Measurements from ENCODE around the gene RNASE7.

The RNASE7 gene

GRCh38 chr14:21068521-21069387 lies 26.6 kb downstream of the RNASE7 start:
- DNase-seq (ENCODE audit: low spot score) = peak; percentile 82

DNA sequence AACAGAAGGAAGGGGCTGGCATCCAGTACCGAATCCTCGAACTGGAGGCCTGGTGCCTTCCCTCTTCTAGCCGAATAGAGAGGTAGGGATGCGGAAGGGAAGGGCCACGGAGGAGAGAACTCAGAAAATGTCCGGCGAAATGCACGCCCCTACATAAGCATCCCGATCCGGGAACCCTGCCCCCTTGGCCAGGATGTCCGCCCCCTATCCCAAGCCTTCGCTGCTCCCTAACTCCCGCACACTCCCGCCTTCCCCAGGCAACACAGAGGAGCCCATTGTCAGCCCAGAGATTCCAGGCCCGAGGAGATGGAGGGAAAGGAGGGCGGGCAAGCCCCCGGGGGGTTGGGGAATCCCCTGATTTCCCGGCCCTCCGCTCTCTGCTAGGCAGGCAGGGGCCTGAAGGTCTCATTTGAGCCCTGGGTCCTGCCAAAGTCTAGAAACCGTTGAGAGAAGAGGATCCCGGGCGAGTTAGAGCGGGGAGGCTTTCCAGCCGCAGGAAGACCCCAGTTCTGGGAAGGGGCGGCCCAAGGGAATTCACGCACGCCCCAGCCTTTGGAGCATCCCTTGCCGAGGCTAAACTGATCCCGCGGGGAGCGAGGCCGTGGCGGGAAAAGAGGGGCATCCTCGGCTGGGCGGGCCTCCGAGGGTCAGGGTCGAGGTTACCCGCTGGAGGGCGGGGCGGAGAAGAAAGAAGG lies 27.4 kb downstream of the RNASE7 start:
- peak; percentile 60 for DNase-seq (ENCODE audit: low spot score)

GRCh38 chr14:21070083-21070609 lies 28.0 kb downstream of the RNASE7 start, which contains the start of gene ARHGEF40:
ARHGEF40 (plus strand) TSS chr14:21070304; CDS start chr14:21070397, 93 bp downstream.
- peak; percentile 63 for DNase-seq (ENCODE audit: low spot score)

DNA sequence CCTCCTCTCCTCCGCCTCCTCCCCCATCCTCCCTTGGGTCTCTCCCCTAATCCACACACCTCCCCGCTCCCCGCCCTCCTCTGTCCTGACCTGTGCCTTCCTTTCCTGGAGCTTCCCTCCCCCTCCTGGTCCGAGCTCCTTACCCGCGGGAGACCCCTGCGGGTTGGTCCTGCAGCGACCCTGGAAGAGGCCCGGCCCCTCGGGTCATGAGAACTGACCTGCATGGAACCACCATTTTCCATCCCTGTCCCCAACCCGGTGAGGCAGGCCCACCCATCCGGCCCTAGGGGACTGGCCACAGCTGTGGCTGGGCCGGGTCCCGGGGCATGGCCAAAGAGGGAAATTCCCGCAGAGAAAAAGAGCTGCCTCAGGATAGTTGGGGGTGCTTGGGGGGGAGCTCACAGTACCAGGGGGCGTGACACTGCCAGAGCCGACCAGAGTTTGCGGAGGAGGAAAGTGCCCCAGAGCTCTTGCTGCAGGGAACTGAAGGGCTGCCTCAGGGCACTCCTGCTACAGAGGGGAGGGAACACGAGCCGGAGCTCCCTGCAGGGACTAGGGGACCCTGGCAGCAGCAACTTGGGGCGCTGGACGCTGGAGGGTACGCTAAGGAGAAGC lies 28.6 kb downstream of the RNASE7 start:
- DNase-seq (ENCODE audit: low spot score) = peak; percentile 59

DNA sequence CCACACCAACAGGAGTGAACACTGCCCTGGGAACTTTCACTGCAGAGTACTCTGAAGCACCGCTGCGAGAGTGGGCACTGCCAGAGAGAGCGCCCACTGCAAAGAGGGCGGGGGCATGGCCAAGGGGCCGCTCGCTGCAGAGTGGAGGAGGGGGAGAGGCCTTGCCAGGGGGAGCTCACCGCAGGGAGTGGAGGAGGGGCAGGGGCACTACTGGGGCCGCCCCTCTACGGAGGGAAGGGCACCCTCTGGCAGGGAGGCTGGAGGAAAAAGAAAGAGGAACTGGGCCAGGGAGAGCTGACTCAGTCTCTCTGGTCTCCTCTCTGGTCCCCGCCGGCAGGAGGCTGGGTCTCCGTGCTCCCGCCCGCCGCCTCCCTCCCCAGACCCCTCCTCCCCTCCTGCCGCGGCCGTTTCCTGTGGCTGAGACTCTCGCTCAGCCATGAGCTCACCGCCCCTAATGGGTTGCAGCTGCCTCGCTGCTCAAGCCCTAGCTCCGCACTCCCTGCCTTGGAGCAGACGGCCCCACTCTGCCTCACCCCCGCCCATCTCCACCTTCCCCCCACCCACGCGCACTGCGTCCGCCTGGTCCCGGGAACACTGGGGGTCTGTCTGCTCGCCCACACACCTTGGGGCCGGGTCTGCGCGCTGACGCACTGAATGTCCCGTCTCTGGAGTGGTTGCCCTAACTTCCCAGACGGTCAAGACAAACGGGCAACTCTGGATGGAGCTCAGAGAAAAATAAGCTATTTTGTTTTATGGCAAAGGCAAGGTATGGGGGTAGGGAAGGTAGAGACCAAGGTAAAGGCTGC lies 29.3 kb downstream of the RNASE7 start:
- DNase-seq (ENCODE audit: low spot score) = peak; percentile 73

DNA sequence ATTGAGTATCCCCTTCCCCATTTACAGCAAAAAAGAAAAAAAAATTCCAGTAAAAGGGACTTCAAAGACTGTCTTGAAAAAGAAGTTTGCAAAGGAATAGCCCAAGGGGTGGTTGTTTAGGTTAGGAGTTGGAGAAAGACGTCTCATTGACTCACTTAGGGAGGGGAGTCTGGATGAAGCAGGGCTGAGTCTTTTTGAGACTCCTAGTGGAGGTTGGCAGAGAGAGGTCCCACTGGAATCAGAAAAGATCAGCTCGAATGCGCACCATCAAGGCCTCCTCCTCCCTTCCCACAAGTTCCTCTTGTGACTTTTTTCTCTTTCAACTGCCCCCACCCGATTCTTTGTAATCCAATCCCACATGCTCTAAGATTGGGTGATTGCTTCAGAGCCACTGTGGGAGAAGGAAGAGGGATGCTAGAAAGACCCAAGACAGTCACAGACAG lies 29.9 kb downstream of the RNASE7 start:
- no peak for DNase-seq (ENCODE audit: low spot score)

GRCh38 chr14:21072781-21073339 lies 30.7 kb downstream of the RNASE7 start:
- DNase-seq (ENCODE audit: low spot score) = no peak

GRCh38 chr14:21073921-21074320 lies 31.8 kb downstream of the RNASE7 start:
- no peak for DNase-seq (ENCODE audit: low spot score)

GRCh38 chr14:21074398-21075272 lies 32.5 kb downstream of the RNASE7 start:
- peak; percentile 3 for DNase-seq (ENCODE audit: low spot score)

DNA sequence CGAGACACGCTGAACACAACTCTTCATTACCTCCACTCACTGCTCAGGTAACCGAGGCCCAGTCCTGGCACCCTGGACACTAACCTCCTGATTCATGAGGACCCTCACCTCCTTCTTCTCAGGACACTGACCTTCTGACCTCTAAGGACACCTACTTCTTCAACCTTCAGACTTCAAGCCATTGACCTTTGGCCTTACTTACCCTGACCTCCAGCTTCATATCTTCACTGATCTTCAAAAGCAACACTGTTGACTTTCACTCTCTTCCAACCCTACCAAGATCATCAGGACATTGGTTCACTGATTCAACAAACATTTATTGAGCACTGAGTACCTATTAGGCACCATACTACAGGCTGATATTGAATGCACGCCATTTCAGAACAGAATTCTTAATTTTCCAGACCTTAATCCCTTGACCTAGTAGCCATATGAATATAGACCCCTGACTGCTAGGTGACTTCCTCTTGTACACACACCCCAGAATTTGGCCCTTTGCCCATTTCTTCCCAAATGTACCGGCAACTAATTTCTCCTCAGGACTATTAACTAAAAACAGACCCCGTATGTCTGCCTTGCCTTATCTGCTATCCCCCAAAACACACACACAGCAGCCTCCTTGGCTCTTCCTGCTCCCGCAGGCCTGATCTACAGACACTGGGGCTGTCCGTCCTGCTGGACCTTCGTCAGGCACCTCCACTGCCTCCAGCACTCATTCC lies 33.7 kb downstream of the RNASE7 start:
- peak; percentile 5 for DNase-seq (ENCODE audit: low spot score)

- DNase-seq (ENCODE audit: low spot score) = no peak
Measured at GRCh38 chr14:21077672-21078071, 35.5 kb downstream of the RNASE7 start.

GRCh38 chr14:21078287-21078686 lies 36.1 kb downstream of the RNASE7 start:
- DNase-seq (ENCODE audit: low spot score) = no peak

DNA sequence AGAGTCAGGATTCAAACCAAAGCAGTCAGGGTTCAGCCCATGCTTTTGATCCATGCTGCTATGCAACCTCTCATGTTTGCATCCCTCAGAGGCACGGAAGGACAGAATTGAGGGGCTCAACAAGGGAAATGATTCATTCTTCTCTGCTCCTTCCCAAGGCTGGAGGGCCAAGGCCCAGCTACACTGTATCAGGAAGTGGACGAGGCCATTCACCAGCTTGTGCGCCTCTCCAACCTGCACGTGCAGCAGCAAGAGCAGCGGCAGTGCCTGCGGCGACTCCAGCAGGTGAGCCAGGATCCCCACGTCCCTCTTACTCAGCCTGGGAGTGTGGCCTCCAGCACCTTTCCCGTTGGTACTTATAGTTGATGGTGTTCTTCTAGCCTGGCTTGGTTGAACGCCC lies 36.6 kb downstream of the RNASE7 start:
- DNase-seq (ENCODE audit: low spot score) = no peak

- no peak for DNase-seq (ENCODE audit: low spot score)
Measured at GRCh38 chr14:21081521-21082142, 39.5 kb downstream of the RNASE7 start.

DNA sequence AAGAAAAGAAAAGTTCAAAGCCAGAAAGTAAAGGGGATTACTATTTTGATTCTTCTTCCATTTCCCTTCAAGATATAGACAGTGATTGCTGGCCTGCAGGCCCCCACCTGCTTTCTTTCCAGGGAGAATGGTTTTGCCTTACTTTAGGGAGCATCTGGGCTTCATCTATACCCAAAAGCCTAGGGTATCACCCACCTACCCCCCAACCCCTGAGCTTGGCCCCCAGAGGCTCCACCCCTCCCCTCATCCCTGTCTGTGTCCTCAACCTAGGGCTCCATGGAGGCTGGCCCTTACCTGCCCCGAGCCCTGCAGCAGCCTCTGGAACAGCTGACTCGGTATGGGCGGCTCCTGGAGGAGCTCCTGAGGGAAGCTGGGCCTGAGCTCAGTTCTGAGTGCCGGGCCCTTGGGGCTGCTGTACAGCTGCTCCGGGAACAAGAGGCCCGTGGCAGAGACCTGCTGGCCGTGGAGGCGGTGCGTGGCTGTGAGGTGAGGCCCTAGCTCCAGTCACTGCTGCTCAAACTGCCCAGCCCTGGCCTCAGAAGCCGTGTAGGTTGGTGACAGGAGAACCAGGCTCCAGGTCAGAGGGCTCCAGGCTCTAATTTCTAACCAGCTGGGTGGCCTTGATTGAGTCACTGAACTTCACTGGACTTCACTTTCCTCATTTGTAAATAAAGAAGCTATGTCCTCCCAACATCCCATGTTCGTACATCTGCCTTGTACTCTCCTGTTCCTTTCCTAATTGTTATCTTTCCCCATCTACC lies 41.6 kb downstream of the RNASE7 start:
- no peak for DNase-seq (ENCODE audit: low spot score)

DNA sequence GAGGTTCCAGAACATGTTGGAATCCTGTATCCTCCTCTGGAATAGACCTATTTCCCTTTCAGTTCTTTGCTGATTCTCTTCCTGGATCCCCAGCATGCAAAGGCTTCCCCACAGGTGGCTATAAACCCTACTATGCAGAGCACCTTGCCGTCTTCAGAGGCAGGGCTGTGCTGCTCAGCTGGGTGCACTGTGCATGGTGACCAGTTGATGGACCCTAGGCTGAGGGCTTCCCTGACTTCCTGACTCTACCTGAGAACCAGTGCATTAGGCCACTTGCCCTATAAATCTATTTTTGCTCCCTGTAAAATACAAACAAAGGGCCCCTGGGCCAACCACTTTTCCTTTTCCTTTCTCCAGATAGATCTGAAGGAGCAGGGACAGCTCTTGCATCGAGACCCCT lies 42.2 kb downstream of the RNASE7 start:
- DNase-seq (ENCODE audit: low spot score) = no peak

DNA sequence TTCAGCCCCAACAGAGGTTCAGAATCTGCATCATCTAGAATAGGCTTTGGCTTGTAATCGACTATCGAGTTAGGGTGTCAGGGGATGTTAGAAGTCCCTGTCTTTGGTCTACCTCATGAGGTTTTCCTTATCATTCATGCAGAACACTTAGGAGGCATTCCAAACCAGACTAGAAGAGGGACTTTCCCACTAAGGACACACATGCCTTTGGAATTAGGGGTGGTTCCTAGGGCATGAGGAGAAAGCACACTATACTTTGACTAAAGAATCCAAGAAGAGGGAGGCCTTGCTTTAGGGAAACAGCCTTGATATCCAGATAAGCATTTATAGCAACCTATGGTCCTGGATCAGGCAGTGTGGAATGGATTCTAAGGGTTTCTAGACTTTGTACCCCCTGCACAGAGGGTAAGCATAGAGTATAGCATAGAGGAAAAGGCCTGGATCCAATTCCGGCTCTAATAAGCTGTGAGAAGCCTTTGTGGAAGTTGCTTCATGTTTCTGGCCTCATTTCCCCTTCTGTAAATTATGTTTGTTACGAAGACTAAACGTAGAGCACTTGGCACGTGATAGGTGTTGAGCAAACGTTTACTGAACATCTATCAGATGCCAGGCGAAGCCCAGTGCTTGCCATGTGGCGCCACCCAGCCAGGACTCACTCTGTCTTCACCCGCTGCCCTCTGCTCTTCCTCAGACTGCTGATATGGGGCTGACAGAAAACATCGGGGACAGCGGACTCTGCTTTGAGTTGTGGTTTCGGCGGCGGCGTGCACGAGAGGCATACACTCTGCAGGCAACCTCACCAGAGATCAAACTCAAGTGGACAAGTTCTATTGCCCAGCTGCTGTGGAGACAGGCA lies 43.1 kb downstream of the RNASE7 start:
- no peak for DNase-seq (ENCODE audit: low spot score)

All from HuH-7.5 (cell line).